Progenitor cell of endocrine pancreas (in vitro differentiated cells): ENCODE results near the gene INTS15. TPM values are rescaled to one million over a fixed set of nuclear protein-coding genes. Genes with fewer than 3 reads are reported as not detected.
"Not testable (repeated sequence)": the region's sequence is repeated elsewhere in the genome, so short reads cannot be mapped to it uniquely, and the experiment has no call there.

ENCODE experiments used
- DNase-seq: peaks from one replicate; pipeline ENCODE4 v3.0.0; 2021; ENCODE audit warnings: low spot score; ENCODE audit not compliant: unreplicated experiment
- H3K27ac Mint-ChIP-seq: 2 replicates; pipeline ENCODE4 v1.8.0; 2021; ENCODE audit warnings: mild to moderate bottlenecking, moderate library complexity, mixed read lengths
- H3K27me3 Mint-ChIP-seq: 2 replicates; pipeline ENCODE4 v1.8.0; 2021; ENCODE audit warnings: mixed read lengths
- H3K36me3 Mint-ChIP-seq: 2 replicates; pipeline ENCODE4 v1.8.0; 2022; ENCODE audit warnings: mixed read lengths; ENCODE audit not compliant: insufficient read depth
- H3K4me1 Mint-ChIP-seq: 2 replicates; pipeline ENCODE4 v1.8.0; 2021; ENCODE audit warnings: low read depth, mixed read lengths
- H3K4me3 Mint-ChIP-seq: 2 replicates; pipeline ENCODE4 v1.8.0; 2021; ENCODE audit warnings: low read depth, mild to moderate bottlenecking, moderate library complexity, mixed read lengths
- H3K9me3 Mint-ChIP-seq: 2 replicates; pipeline ENCODE4 v1.8.0; 2021; ENCODE audit warnings: low read depth, mixed read lengths
- CTCF ChIP-seq: fragments of 200-600 bp; sonication (generic); IDR thresholded peaks from one replicate; pipeline ENCODE4 v1.5.0; 2021; ENCODE audit warnings: antibody characterized with exemption, mild to moderate bottlenecking; ENCODE audit not compliant: unreplicated experiment
- total RNA-seq: library from RNA; stranded (reverse); gene quantifications from 2 replicates; pipeline ENCODE4 v1.2.1, GENCODE V29; 2021

The INTS15 gene
- total RNA-seq, 1 donor from 2014 or later: 57.1 TPM

GRCh38 chr7:6578114-6579084 is 11.4 kb upstream of the INTS15 start:
- TF ChIP-seq CTCF: no peak
- peaks cover 13% of the 10 kb centered on the region for H3K4me1 Mint-ChIP-seq
- H3K36me3 Mint-ChIP-seq: peaks cover 17% of the 10 kb centered on the region
- DNase-seq: no peak
- H3K27me3 Mint-ChIP-seq: no peaks in the 10 kb centered on the region
- H3K9me3 Mint-ChIP-seq: no peaks in the 10 kb centered on the region
- peak overlapping the region; percentile 86 for H3K4me3 Mint-ChIP-seq
- H3K27ac Mint-ChIP-seq: peak overlapping the region; percentile 93

GRCh38 chr7:6579446-6579845 is 10.4 kb upstream of the INTS15 start:
- Mint-ChIP-seq H3K27me3 (no peaks in the 10 kb centered on the region), H3K4me1 (peaks cover 13% of the 10 kb centered on the region), H3K9me3 (no peaks in the 10 kb centered on the region), H3K27ac (no peak overlapping the region), H3K36me3 (peaks cover 20% of the 10 kb centered on the region), H3K4me3 (peak overlapping the region; percentile 86)
- peak; percentile 17 for TF ChIP-seq CTCF
- DNase-seq: no peak

GRCh38 chr7:6585746-6586432 is 3.9 kb upstream of the INTS15 start:
- H3K36me3 Mint-ChIP-seq: peaks cover 39% of the 10 kb centered on the region
- H3K27ac Mint-ChIP-seq, H3K27me3 Mint-ChIP-seq, H3K9me3 Mint-ChIP-seq, DNase-seq, H3K4me1 Mint-ChIP-seq, H3K4me3 Mint-ChIP-seq: not testable (repeated sequence)

GRCh38 chr7:6588566-6588965 is 1.3 kb upstream of the INTS15 start:
- no peak for DNase-seq

GRCh38 chr7:6589151-6589828 is 531 bp upstream of the INTS15 start:
- H3K4me3 Mint-ChIP-seq: peak overlapping the region; percentile 69

More at GRCh38 chr7:6588566-6588965, 1.3 kb upstream of the INTS15 start:
- no peak for TF ChIP-seq CTCF
- no peaks in the 10 kb centered on the region for H3K9me3 Mint-ChIP-seq
- H3K36me3 Mint-ChIP-seq: peaks cover 35% of the 10 kb centered on the region
- peak overlapping the region; percentile 37 for H3K4me3 Mint-ChIP-seq
- H3K27ac Mint-ChIP-seq: peak overlapping the region; percentile 39
- no peaks in the 10 kb centered on the region for H3K27me3 Mint-ChIP-seq
- H3K4me1 Mint-ChIP-seq: peaks cover 5% of the 10 kb centered on the region

More at GRCh38 chr7:6589151-6589828, 531 bp upstream of the INTS15 start:
- Mint-ChIP-seq H3K36me3 (peaks cover 36% of the 10 kb centered on the region), H3K4me1 (peaks cover 5% of the 10 kb centered on the region), H3K27me3 (no peaks in the 10 kb centered on the region), H3K9me3 (no peaks in the 10 kb centered on the region), H3K27ac (peak overlapping the region; percentile 79)
- TF ChIP-seq CTCF: no peak
- DNase-seq: no peak
